ENCODE measurements around the gene IFNGR2. TPM values are rescaled to one million over a fixed set of nuclear protein-coding genes. Genes with fewer than 3 reads are reported as not detected.

The IFNGR2 gene
- total and polyA plus RNA-seq, 2 of the 4 experiments (the other 2 are of a cell fraction) = 66.0 to 73.8 TPM

- ATAC-seq (ENCODE audit: low read depth) = peak; percentile 27
- H4K91ac ChIP-seq (ENCODE audit: insufficient read depth, low read depth, low read length) = no peak overlapping the region
- H3K4me2 ChIP-seq (ENCODE audit: low read depth, low read length) = no peak overlapping the region
Observed at GRCh38 chr21:33396951-33397350, 6.3 kb upstream of the IFNGR2 start.

More at GRCh38 chr21:33396951-33397350, 6.3 kb upstream of the IFNGR2 start:
- no peak overlapping the region for H2BK5ac ChIP-seq (ENCODE audit: low read depth, low read length, poor library complexity, severe bottlenecking)
- no peak overlapping the region for H2BK15ac ChIP-seq (ENCODE audit: low read depth, low read length)
- no peak overlapping the region for H3K27ac ChIP-seq (ENCODE audit: insufficient read depth, low read length)
- no peak overlapping the region for H4K8ac ChIP-seq (ENCODE audit: low read depth in 2 of 2, low read length in 2 of 2)
- dilution Hi-C loops (cut with HindIII; ENCODE audit: low sequenced_read_pairs, unreplicated experiment) = no loop called here
- no peak overlapping the region for H3K9ac ChIP-seq (ENCODE audit: low read depth, low read length)
- H3K4me3 ChIP-seq (ENCODE audit: insufficient read depth, low read depth, low read length) = no peak overlapping the region
- no peak overlapping the region for H3K56ac ChIP-seq (ENCODE audit: extremely low read depth, insufficient read depth, low read length)
- intact Hi-C loops (cut with micrococcal nuclease) = no loop called here
- H3K18ac ChIP-seq (ENCODE audit: low read depth, low read length) = no peak overlapping the region
- H3K36me3 ChIP-seq (ENCODE audit: control insufficient read depth, insufficient read depth, low read length) = no peaks in the 10 kb centered on the region
- DNase-seq = peak; percentile 82
- no peak overlapping the region for H2AK5ac ChIP-seq (ENCODE audit: low read depth, low read length)
- H3K27me3 ChIP-seq (ENCODE audit: control insufficient read depth, insufficient read depth, low read length) = no peaks in the 10 kb centered on the region
- H3K23ac ChIP-seq (ENCODE audit: low read depth, low read length) = no peak overlapping the region
- no peak overlapping the region for H3K4ac ChIP-seq (ENCODE audit: low read depth, low read length)
- no peak overlapping the region for H2AFZ ChIP-seq (replicated peaks; ENCODE audit: low read length, poor library complexity)
- H3K14ac ChIP-seq (replicated peaks; ENCODE audit: low read depth, low read length) = no peak overlapping the region
- no peaks in the 10 kb centered on the region for H4K20me1 ChIP-seq (ENCODE audit: insufficient read depth, low read length)
- no peak overlapping the region for H4K5ac ChIP-seq (ENCODE audit: low read depth, low read length)
- no peaks in the 10 kb centered on the region; the same call in 1 of the 2 replicates for H3K9me1 ChIP-seq (ENCODE audit: insufficient read depth, low read length)
- H3K9me3 ChIP-seq (ENCODE audit: control insufficient read depth, insufficient read depth, low read length) = no peaks in the 10 kb centered on the region
- CTCF ChIA-PET = interaction anchor here (0.6 kb wide), 1 partner anchor 209 kb away, joined by 3 read pairs; no protein-coding TSS in a partner anchor
- H3K4me1 ChIP-seq (ENCODE audit: control insufficient read depth, insufficient read depth, low read length) = peaks cover 10% of the 10 kb centered on the region
- in situ Hi-C loops (cut with MboI; ENCODE audit: low sequenced_read_pairs) = no loop called here
- H2AK9ac ChIP-seq (replicated peaks; ENCODE audit: low read depth, low read length, poor library complexity) = no peak overlapping the region
- no CpG with 5 or more reads among the region's 5 CpGs for WGBS, 2 experiments (ENCODE audit: extremely low coverage in 2 of 2, insufficient read length in 1 of 2)
- no peak overlapping the region for H2BK120ac ChIP-seq (ENCODE audit: low read depth, low read length)
- POLR2A ChIA-PET (ENCODE audit: unreplicated experiment) = interaction anchor here (0.7 kb wide), 1 partner anchor 20 kb away, joined by 11 read pairs; no protein-coding TSS in a partner anchor
- H3K79me1 ChIP-seq (ENCODE audit: low read depth in 1 of 2, low read length in 2 of 2) = no peaks in the 10 kb centered on the region
- 0 out of 2 replicates have a peak, but pooled peaks have one; percentile 36 for TF ChIP-seq CEBPB (IDR thresholded peaks at IDR 0.05; ENCODE audit: low read depth, low read length)
- no peak for TF ChIP-seq SMC3 (IDR thresholded peaks at IDR 0.05; ENCODE audit: low read depth, low read length)
- TF ChIP-seq USF2 (IDR thresholded peaks at IDR 0.05; ENCODE audit: low read depth, low read length) = no peak
- TF ChIP-seq RAD21 (IDR thresholded peaks at IDR 0.05; ENCODE audit: low read length) = no peak
- TF ChIP-seq MAFK (IDR thresholded peaks at IDR 0.05; ENCODE audit: low read depth, low read length) = no peak
- TF ChIP-seq CTCF (conservative IDR thresholded peaks at IDR 0.05; ENCODE audit: low read depth, low read length) = no peak
- no peak for TF ChIP-seq MXI1 (IDR thresholded peaks at IDR 0.05; ENCODE audit: borderline replicate concordance, low read depth, low read length)
- TF ChIP-seq RFX5 (IDR thresholded peaks at IDR 0.05; ENCODE audit: low read depth, low read length) = 0 out of 2 replicates have a peak, but pooled peaks have one; percentile 20
- no peak for TF ChIP-seq CHD1 (IDR thresholded peaks at IDR 0.05; ENCODE audit: low read depth, low read length)
- no peak for TF ChIP-seq BHLHE40 (IDR thresholded peaks at IDR 0.05; ENCODE audit: low read depth, low read length)
- no peak overlapping the region for H2BK20ac ChIP-seq (ENCODE audit: low read depth, low read length)
- no TSS peak for BruUV-seq (replicated peaks)
